Skeletal muscle tissue (tissue), 1 donor: Measurements from ENCODE around the gene SPEM3. TPM values are rescaled to one million over a fixed set of nuclear protein-coding genes. Genes with fewer than 3 reads are reported as not detected.

ENCODE experiments used
- total RNA-seq: library from RNA; depleted of rRNA; stranded (reverse); fragments of >200 nt; gene quantifications from one replicate; pipeline ENCODE4 v1.2.3, GENCODE V29; 2014

SPEM3 gene
- total RNA-seq, 1 donor from 2014 or later: not detected

Other genes starting within 250 kb of the SPEM3 start
- gene ASGR1, start 249.5 kb upstream of the SPEM3 start, total RNA-seq: 1.0 TPM
- gene DLG4, start 209.0 kb upstream of the SPEM3 start, total RNA-seq: 7.3 TPM
- 119 TPM for gene ACADVL, start 208.9 kb upstream of the SPEM3 start, total RNA-seq
- 63.2 TPM for gene DVL2, start 194.3 kb upstream of the SPEM3 start, total RNA-seq
- 30.3 TPM for gene PHF23, start 189.4 kb upstream of the SPEM3 start, total RNA-seq
- 259 TPM for gene GABARAP, start 186.4 kb upstream of the SPEM3 start, total RNA-seq
- gene CTDNEP1, start 177.1 kb upstream of the SPEM3 start, total RNA-seq: 39.7 TPM
- 28.2 TPM for gene ELP5, start 176.6 kb upstream of the SPEM3 start, total RNA-seq
- not detected for gene CLDN7, start 166.4 kb upstream of the SPEM3 start, total RNA-seq
- 34.4 TPM for gene SLC2A4, start 147.1 kb upstream of the SPEM3 start, total RNA-seq
- gene YBX2, start 134.2 kb upstream of the SPEM3 start, total RNA-seq: 0.52 TPM
- gene EIF5A, start 121.2 kb upstream of the SPEM3 start, total RNA-seq: 185 TPM
- 24.5 TPM for gene GPS2, start 113.5 kb upstream of the SPEM3 start, total RNA-seq
- 19.8 TPM for gene NEURL4, start 99.5 kb upstream of the SPEM3 start, total RNA-seq
- 2.1 TPM for gene ACAP1, start 92.3 kb upstream of the SPEM3 start, total RNA-seq
- 4.2 TPM for gene KCTD11, start 76.7 kb upstream of the SPEM3 start, total RNA-seq
- not detected for gene TMEM95, start 73.7 kb upstream of the SPEM3 start, total RNA-seq
- gene TNK1, start 47.8 kb upstream of the SPEM3 start, total RNA-seq: not detected
- gene PLSCR3, start 34.3 kb upstream of the SPEM3 start, total RNA-seq: 10.4 TPM
- 149 TPM for gene TMEM256, start 24.8 kb upstream of the SPEM3 start, total RNA-seq
- 3.1 TPM for gene NLGN2, start 21.0 kb upstream of the SPEM3 start, total RNA-seq
- gene SPEM1, start 8.5 kb upstream of the SPEM3 start, total RNA-seq: not detected
- not detected for gene SPEM2, start 3.2 kb upstream of the SPEM3 start, total RNA-seq
- 0.52 TPM for gene TMEM102, start 6.6 kb downstream of the SPEM3 start, total RNA-seq
- gene FGF11, start 10.7 kb downstream of the SPEM3 start, total RNA-seq: 1.0 TPM
- 31.3 TPM for gene CHRNB1, start 16.2 kb downstream of the SPEM3 start, total RNA-seq
- gene ZBTB4, start 50.8 kb downstream of the SPEM3 start, total RNA-seq: 10.4 TPM
- gene SLC35G6, start 52.6 kb downstream of the SPEM3 start, total RNA-seq: not detected
- 91.3 TPM for gene POLR2A, start 55.5 kb downstream of the SPEM3 start, total RNA-seq
- gene TNFSF12, start 120.2 kb downstream of the SPEM3 start, total RNA-seq: 4.7 TPM
- 2.1 TPM for gene TNFSF13, start 129.9 kb downstream of the SPEM3 start, total RNA-seq
- gene SENP3, start 133.1 kb downstream of the SPEM3 start, total RNA-seq: 31.3 TPM
- gene CD68, start 150.8 kb downstream of the SPEM3 start, total RNA-seq: 4.2 TPM
- gene MPDU1, start 155.0 kb downstream of the SPEM3 start, total RNA-seq: 26.1 TPM
- not detected for gene SOX15, start 161.2 kb downstream of the SPEM3 start, total RNA-seq
- gene FXR2, start 186.0 kb downstream of the SPEM3 start, total RNA-seq: 42.3 TPM
- 41.2 TPM for gene SAT2, start 199.0 kb downstream of the SPEM3 start, total RNA-seq
- gene SHBG, start 201.3 kb downstream of the SPEM3 start, total RNA-seq: not detected
- gene ATP1B2, start 222.1 kb downstream of the SPEM3 start, total RNA-seq: 1.6 TPM